Muscle of leg (tissue), 11 donors: ENCODE measurements around the gene PIWIL1. TPM values are rescaled to one million over a fixed set of nuclear protein-coding genes. Genes with fewer than 3 reads are reported as not detected.

Experiments used
- DNase-seq: peaks from one replicate; pipeline ENCODE4 v3.0.0; 2013
- H3K27ac ChIP-seq: one replicate; pipeline ENCODE4 v1.5.1; 2013; ENCODE audit warnings: mild to moderate bottlenecking, low read length, control low read depth
- H3K27me3 ChIP-seq: one replicate; pipeline ENCODE4 v1.6.1; 2013; ENCODE audit warnings: low read length; ENCODE audit not compliant: control insufficient read depth, insufficient read depth
- H3K36me3 ChIP-seq: one replicate; pipeline ENCODE4 v1.6.1; 2013; ENCODE audit warnings: low read length; ENCODE audit not compliant: control insufficient read depth, insufficient read depth
- H3K4me1 ChIP-seq: one replicate; pipeline ENCODE4 v1.6.1; 2013; ENCODE audit warnings: low read length; ENCODE audit not compliant: control insufficient read depth, insufficient read depth
- H3K4me3 ChIP-seq: one replicate; pipeline ENCODE4 v1.5.1; 2013; ENCODE audit warnings: low read length, control low read depth
- H3K9me3 ChIP-seq: replicated peaks from 2 replicates; pipeline ENCODE4 v1.6.1; 2013; ENCODE audit warnings: low read depth, low read length; ENCODE audit not compliant: control insufficient read depth
- WGBS: methylation state at CpG from one replicate; pipeline ENCODE4 v1.1.5; 2013; ENCODE audit warnings: missing lambda C conversion rate; ENCODE audit not compliant: insufficient coverage; 5-methylcytosine and 5-hydroxymethylcytosine counted together
- polyA plus RNA-seq, 8 donors: library from polyadenylated mRNA; unstranded; fragments of 120-200 nt; gene quantifications; one replicate each; pipeline versions ENCODE4 v1.2.1 to v1.2.3, GENCODE V29; 2013; ENCODE audit warnings: inconsistent platforms in 1 of 8, low replicate concordance in 1 of 8; ENCODE audit not compliant: insufficient read length in 8 of 8, insufficient read depth in 1 of 8
- total RNA-seq: library from RNA; stranded (reverse); fragments of 120-200 nt; gene quantifications from one replicate; pipeline ENCODE4 v1.2.4, GENCODE V29; 2013

Gene PIWIL1
- total and polyA plus RNA-seq, 9 donors = 0.04 to 0.28 (median 0.09) TPM; not detected in 5

- no peaks in the 10 kb centered on the region for H3K9me3 ChIP-seq
- H3K4me1 ChIP-seq = no peaks in the 10 kb centered on the region
- WGBS = 87% methylated on average over 3 of the region's 5 CpGs
- peaks cover 16% of the 10 kb centered on the region for H3K27me3 ChIP-seq
- H3K27ac ChIP-seq = no peak overlapping the region
- H3K36me3 ChIP-seq = no peaks in the 10 kb centered on the region
- no peak overlapping the region for H3K4me3 ChIP-seq
- no peak for DNase-seq
Observed at GRCh38 chr12:130351326-130351725, 13.6 kb downstream of the PIWIL1 start.

GRCh38 chr12:130353081-130353480 lies 15.4 kb downstream of the PIWIL1 start:
- DNase-seq = no peak
- Histone ChIP-seq H3K36me3 (no peaks in the 10 kb centered on the region), H3K4me1 (no peaks in the 10 kb centered on the region), H3K27me3 (peaks cover 20% of the 10 kb centered on the region), H3K27ac (no peak overlapping the region), H3K4me3 (no peak overlapping the region), H3K9me3 (no peaks in the 10 kb centered on the region)

GRCh38 chr12:130354407-130354806 lies 16.7 kb downstream of the PIWIL1 start:
- no peaks in the 10 kb centered on the region for H3K9me3 ChIP-seq
- DNase-seq = no peak
- H3K4me3 ChIP-seq = no peak overlapping the region
- 50% methylated on average over 7 of the region's 7 CpGs for WGBS
- peaks cover 28% of the 10 kb centered on the region for H3K27me3 ChIP-seq
- no peak overlapping the region for H3K27ac ChIP-seq
- H3K36me3 ChIP-seq = no peaks in the 10 kb centered on the region
- no peaks in the 10 kb centered on the region for H3K4me1 ChIP-seq

GRCh38 chr12:130356222-130356621 lies 18.5 kb downstream of the PIWIL1 start:
- 42% methylated on average over 4 of the region's 8 CpGs for WGBS
- no peaks in the 10 kb centered on the region for H3K4me1 ChIP-seq
- no peaks in the 10 kb centered on the region for H3K9me3 ChIP-seq
- H3K27ac ChIP-seq = no peak overlapping the region
- H3K4me3 ChIP-seq = no peak overlapping the region
- H3K27me3 ChIP-seq = peaks cover 28% of the 10 kb centered on the region
- no peaks in the 10 kb centered on the region for H3K36me3 ChIP-seq
- no peak for DNase-seq

DNA sequence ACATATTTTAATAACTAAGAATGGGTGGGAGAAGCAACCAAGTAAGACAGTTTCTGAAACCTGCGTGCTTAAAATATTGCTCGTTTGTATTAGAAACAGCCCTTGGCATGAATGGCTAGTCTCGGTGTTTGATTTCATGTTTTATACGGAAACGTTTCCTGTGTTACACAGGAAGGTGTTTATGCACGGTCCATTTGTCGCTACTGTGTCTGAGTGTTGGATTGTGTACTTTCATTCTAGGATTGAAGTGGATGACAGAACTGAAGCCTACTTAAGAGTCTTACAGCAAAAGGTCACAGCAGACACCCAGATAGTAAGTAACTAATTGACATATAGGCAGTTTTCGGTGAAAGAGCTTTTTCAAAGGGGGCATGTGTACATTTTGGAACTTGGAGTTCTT lies 19.6 kb downstream of the PIWIL1 start:
- Histone ChIP-seq H3K27me3 (peaks cover 28% of the 10 kb centered on the region), H3K4me3 (no peak overlapping the region), H3K4me1 (no peaks in the 10 kb centered on the region), H3K36me3 (no peaks in the 10 kb centered on the region), H3K27ac (no peak overlapping the region), H3K9me3 (no peaks in the 10 kb centered on the region)
- WGBS = 26% methylated on average over 7 of the region's 8 CpGs
- DNase-seq = no peak

DNA sequence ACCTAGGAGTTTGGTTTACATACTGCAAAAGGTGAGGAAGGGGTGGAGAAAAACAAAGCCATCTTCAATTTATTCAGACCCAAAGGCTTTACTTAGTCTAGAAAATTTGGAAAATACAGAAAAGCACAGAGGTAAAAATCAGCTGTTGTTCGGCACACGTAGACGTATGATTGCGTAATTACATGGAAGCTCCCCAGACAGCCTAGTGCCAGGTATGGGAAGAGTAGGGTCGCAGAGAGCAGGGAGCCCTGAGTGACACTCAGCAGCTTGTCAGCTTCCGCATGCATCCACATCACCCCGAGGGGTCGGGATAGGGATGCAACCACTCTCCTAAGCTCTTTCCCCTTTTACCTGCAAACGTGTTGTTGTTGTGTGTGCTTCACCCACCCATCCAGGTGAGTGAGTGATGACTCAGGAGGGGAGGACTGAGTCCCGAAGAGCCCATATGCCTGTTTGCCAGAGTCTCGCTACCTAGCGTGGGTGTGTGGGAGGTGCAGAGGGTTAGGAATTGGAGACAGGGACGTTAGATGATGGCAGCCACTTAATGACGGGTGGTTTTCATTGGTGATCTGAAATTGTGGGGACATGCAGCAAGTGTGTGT lies 20.1 kb downstream of the PIWIL1 start:
- H3K4me1 ChIP-seq = no peaks in the 10 kb centered on the region
- no peaks in the 10 kb centered on the region for H3K36me3 ChIP-seq
- H3K27me3 ChIP-seq = peaks cover 28% of the 10 kb centered on the region
- no peak overlapping the region for H3K27ac ChIP-seq
- H3K4me3 ChIP-seq = no peak overlapping the region
- WGBS = 53% methylated on average over 10 of the region's 14 CpGs
- H3K9me3 ChIP-seq = no peaks in the 10 kb centered on the region
- no peak for DNase-seq

DNA sequence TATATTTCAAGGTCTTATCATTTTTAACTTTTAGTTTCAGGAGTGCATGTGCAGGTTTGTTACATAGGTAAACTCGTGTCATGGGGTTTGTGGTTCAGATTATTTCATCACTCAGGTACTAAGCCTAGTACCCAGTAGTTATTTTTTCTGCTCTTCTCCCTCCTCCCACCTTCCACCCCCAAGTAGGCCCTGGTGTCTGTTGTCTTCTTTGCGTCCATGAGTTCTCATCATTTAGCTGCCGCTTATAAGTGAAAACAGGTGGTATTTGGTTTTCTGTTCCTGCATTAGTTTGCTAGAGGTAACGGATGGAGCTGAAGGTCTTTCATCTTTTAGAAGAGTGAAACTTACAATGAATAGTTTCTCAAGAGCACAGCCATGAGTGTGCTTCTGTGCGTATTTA lies 24.4 kb downstream of the PIWIL1 start:
- WGBS = 37% methylated on average over 2 of the region's 5 CpGs

GRCh38 chr12:130364578-130364977 lies 26.9 kb downstream of the PIWIL1 start:
- Histone ChIP-seq H3K27me3 (peaks cover 12% of the 10 kb centered on the region), H3K27ac (no peak overlapping the region), H3K4me1 (no peaks in the 10 kb centered on the region), H3K9me3 (no peaks in the 10 kb centered on the region), H3K36me3 (no peaks in the 10 kb centered on the region), H3K4me3 (no peak overlapping the region)
- DNase-seq = no peak
- 80% methylated on average over 1 of the region's 2 CpGs for WGBS

More for the DNA sequence above, 24.4 kb downstream of the PIWIL1 start:
- no peaks in the 10 kb centered on the region for H3K9me3 ChIP-seq
- no peak overlapping the region for H3K4me3 ChIP-seq
- no peak for DNase-seq
- no peak overlapping the region for H3K27ac ChIP-seq
- H3K27me3 ChIP-seq = peaks cover 22% of the 10 kb centered on the region
- H3K4me1 ChIP-seq = no peaks in the 10 kb centered on the region
- H3K36me3 ChIP-seq = no peaks in the 10 kb centered on the region

DNA sequence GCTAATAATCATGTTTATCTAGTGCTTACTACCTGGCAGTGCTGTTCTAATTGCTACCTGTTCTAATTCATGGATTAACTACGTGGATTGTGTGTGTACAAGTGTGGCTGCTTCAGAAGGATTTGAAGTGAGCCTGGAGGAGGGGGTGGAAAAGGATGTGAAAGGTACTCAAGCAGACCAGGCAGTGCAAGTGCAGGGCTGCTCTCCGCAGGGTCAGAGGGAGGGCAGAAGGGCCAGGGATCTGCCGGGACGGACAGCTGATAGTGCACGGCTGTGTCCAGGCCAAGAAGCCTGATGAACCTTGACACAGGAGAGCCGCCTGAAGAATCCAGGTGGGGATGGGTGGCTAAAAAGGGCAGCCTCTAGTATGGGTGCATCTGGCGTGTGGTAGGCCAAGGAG lies 28.5 kb downstream of the PIWIL1 start:
- H3K27me3 ChIP-seq = peaks cover 18% of the 10 kb centered on the region
- no peaks in the 10 kb centered on the region for H3K4me1 ChIP-seq
- no peaks in the 10 kb centered on the region for H3K9me3 ChIP-seq
- 55% methylated on average over 7 of the region's 7 CpGs for WGBS
- H3K27ac ChIP-seq = no peak overlapping the region
- no peaks in the 10 kb centered on the region for H3K36me3 ChIP-seq
- H3K4me3 ChIP-seq = no peak overlapping the region
- no peak for DNase-seq

DNA sequence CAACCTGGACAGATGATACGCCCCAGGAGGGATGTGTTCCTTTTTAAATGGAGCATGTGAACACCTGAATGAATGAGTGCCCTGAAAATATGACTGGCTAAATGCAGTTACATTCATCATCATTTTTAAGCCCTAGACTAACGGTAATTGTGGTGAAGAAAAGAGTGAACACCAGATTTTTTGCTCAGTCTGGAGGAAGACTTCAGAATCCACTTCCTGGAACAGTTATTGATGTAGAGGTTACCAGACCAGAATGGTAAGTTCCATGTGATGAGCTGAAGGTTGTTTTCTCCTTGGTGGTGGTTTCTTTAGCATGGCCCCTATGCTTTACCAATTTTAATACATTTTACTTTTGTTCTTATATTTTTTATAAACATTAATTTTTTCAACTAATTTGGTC lies 29.3 kb downstream of the PIWIL1 start:
- WGBS = no CpG with 5 or more reads among the region's 2 CpGs

DNA sequence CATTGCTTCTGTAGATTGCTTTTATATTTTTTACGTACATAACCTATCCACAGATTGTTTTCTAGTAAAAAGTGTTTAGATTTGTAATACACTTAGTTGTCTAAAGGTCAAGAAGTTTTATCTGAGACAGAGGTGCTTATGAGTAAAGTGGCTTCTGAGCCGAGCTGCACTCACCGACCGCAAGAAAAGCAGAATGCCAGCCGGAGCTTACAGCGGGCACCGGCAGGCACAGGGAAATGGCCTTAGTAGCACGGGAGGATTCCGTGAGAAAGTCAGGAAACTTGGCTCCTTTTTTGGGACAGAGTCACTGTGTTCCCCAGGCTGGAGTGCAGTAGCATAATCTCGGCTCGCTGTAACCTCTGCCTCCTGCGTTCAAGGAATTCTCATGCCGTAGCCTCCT lies 29.8 kb downstream of the PIWIL1 start:
- H3K27ac ChIP-seq = no peak overlapping the region
- no peaks in the 10 kb centered on the region for H3K36me3 ChIP-seq
- no peaks in the 10 kb centered on the region for H3K9me3 ChIP-seq
- no peak for DNase-seq
- H3K4me1 ChIP-seq = no peaks in the 10 kb centered on the region
- peaks cover 16% of the 10 kb centered on the region for H3K27me3 ChIP-seq
- WGBS = 87% methylated on average over 12 of the region's 13 CpGs
- no peak overlapping the region for H3K4me3 ChIP-seq

More for the DNA sequence above, 29.3 kb downstream of the PIWIL1 start:
- no peaks in the 10 kb centered on the region for H3K4me1 ChIP-seq
- no peaks in the 10 kb centered on the region for H3K9me3 ChIP-seq
- H3K36me3 ChIP-seq = no peaks in the 10 kb centered on the region
- no peak for DNase-seq
- peaks cover 16% of the 10 kb centered on the region for H3K27me3 ChIP-seq
- H3K4me3 ChIP-seq = no peak overlapping the region
- no peak overlapping the region for H3K27ac ChIP-seq
